Endothelial cell of umbilical vein (primary cell): ENCODE results near the gene PRSS33. TPM values are rescaled to one million over a fixed set of nuclear protein-coding genes. Genes with fewer than 3 reads are reported as not detected.

Source experiments
- BruUV-seq: library from RNA; stranded (reverse); fragments of 400-500 nt; replicated peaks from 2 replicates; lab custom pipeline; 2021; lab: Mats Ljungman, UMichigan
- CTCF ChIA-PET: fragments of 300-600, 350-600 bp; sonication (Branson Sonifier 250); formaldehyde crosslinking; loops from one replicate; lab custom pipeline; 2021; ENCODE audit warnings: antibody characterized with exemption, inconsistent platforms; lab: Charles Lee
- POLR2A ChIA-PET: fragments of 300-600, 350-600 bp; sonication (Branson Sonifier 250); formaldehyde crosslinking; loops from one replicate; lab custom pipeline; 2021; ENCODE audit warnings: antibody characterized with exemption, inconsistent platforms; lab: Charles Lee
- DNase-seq: peaks from one replicate; pipeline ENCODE4 v3.0.0-alpha.2; 2011; ENCODE audit warnings: low read depth, low spot score
- FAIRE-seq: peaks from 2 replicates; lab custom pipeline; 2011; peaks lifted over from hg19 to GRCh38; lab: Jason Lieb, UNC
- H2AFZ ChIP-seq: 2 replicates; pipeline ENCODE4 v1.6.0; 2012; ENCODE audit warnings: low read depth, low read length, control low read depth, inconsistent platforms
- H3K27ac ChIP-seq: 2 replicates; pipeline ENCODE4 v1.5.1; 2011; ENCODE audit warnings: low read depth, mild to moderate bottlenecking, control low read depth, low read length, moderate library complexity; ENCODE audit not compliant: insufficient read depth
- H3K27me3 ChIP-seq, 2 experiments: 2 replicates each; pipeline versions ENCODE4 v1.6.0 to v1.6.1; 2011; ENCODE audit warnings: low read length in 2 of 2, mixed read lengths in 1 of 2; ENCODE audit not compliant: control insufficient read depth in 2 of 2, insufficient read depth in 2 of 2
- H3K36me3 ChIP-seq, 2 experiments: 2 replicates in 1 of 2; 3 replicates in 1 of 2; pipeline ENCODE4 v1.5.1; 2011; ENCODE audit warnings: low read length in 2 of 2, mild to moderate bottlenecking in 1 of 2, moderate library complexity in 1 of 2; ENCODE audit not compliant: control insufficient read depth in 2 of 2, insufficient read depth in 2 of 2; ENCODE audit errors: extremely low read depth in 1 of 2
- H3K4me1 ChIP-seq: 3 replicates; pipeline ENCODE4 v1.5.1; 2011; ENCODE audit warnings: mild to moderate bottlenecking, low read length; ENCODE audit not compliant: control insufficient read depth, insufficient read depth; ENCODE audit errors: extremely low read depth
- H3K4me2 ChIP-seq: 2 replicates; pipeline ENCODE4 v1.6.1; 2011; ENCODE audit warnings: low read length, control low read depth, mixed read lengths; ENCODE audit not compliant: insufficient read depth
- H3K4me3 ChIP-seq, 3 experiments: fragments of 200-600 bp in 1 of 3; sonication (generic), shearing (Covaris generic) in 1 of 3; replicated peaks in 1 of 3; 2 replicates each; pipeline ENCODE4 v1.5.1; 2011 to 2016; ENCODE audit warnings: control low read depth in 3 of 3, low read length in 3 of 3, mild to moderate bottlenecking in 2 of 3, inconsistent platforms in 1 of 3, low read depth in 1 of 3, moderate library complexity in 1 of 3; ENCODE audit not compliant: insufficient read depth in 1 of 3
- H3K79me2 ChIP-seq: 2 replicates; pipeline ENCODE4 v1.6.0; 2012; ENCODE audit warnings: low read length, inconsistent platforms; ENCODE audit not compliant: control insufficient read depth, insufficient read depth
- H3K9ac ChIP-seq: replicated peaks from 2 replicates; pipeline ENCODE3; 2011; ENCODE audit warnings: low read length, control low read depth; ENCODE audit not compliant: insufficient read depth; ENCODE audit errors: extremely low read depth
- H3K9me1 ChIP-seq: replicated peaks from 3 replicates; pipeline ENCODE4 v1.6.0; 2011; ENCODE audit warnings: mild to moderate bottlenecking, low read length; ENCODE audit not compliant: control insufficient read depth, insufficient read depth; ENCODE audit errors: extremely low read depth
- H3K9me3 ChIP-seq: replicated peaks from 2 replicates; pipeline ENCODE4 v1.5.1; 2012; ENCODE audit warnings: low read length, inconsistent platforms; ENCODE audit not compliant: control insufficient read depth, insufficient read depth
- H4K20me1 ChIP-seq: replicated peaks from 2 replicates; pipeline ENCODE3; 2011; ENCODE audit warnings: mild to moderate bottlenecking, low read length; ENCODE audit not compliant: control insufficient read depth, insufficient read depth; ENCODE audit errors: extremely low read depth
- EZH2 ChIP-seq: IDR thresholded peaks from 2 replicates; pipeline ENCODE4 v1.6.1; 2012; ENCODE audit warnings: borderline replicate concordance, low read depth, mild to moderate bottlenecking, moderate library complexity, low read length, inconsistent platforms; ENCODE audit not compliant: severe bottlenecking
- FOS ChIP-seq: IDR thresholded peaks from 2 replicates; pipeline ENCODE4 v1.6.1; 2011; ENCODE audit warnings: mild to moderate bottlenecking, low read length, moderate library complexity, borderline replicate concordance; ENCODE audit not compliant: insufficient read depth
- GATA2 ChIP-seq: IDR thresholded peaks from 2 replicates; pipeline ENCODE4 v1.7.0; 2011; ENCODE audit warnings: low read depth, mild to moderate bottlenecking, moderate library complexity, mixed read lengths, low read length; ENCODE audit not compliant: insufficient read length, insufficient read depth
- JUN ChIP-seq: IDR thresholded peaks from 2 replicates; pipeline ENCODE4 v1.6.1; 2011; ENCODE audit warnings: borderline replicate concordance, low read depth; ENCODE audit not compliant: insufficient read length, insufficient read depth
- MYC ChIP-seq: IDR thresholded peaks from one replicate; pipeline ENCODE4 v1.6.1; 2011; ENCODE audit warnings: mild to moderate bottlenecking, low read depth, low read length
- POLR2A ChIP-seq: IDR thresholded peaks from 2 replicates; pipeline ENCODE4 v1.6.1; 2012; ENCODE audit warnings: low read depth, mild to moderate bottlenecking, control low read depth, low read length
- POLR2AphosphoS5 ChIP-seq: IDR thresholded peaks from 2 replicates; pipeline ENCODE4 v1.6.1; 2012; ENCODE audit warnings: low read depth, mild to moderate bottlenecking, control low read depth, low read length, moderate library complexity; ENCODE audit not compliant: insufficient read depth
- dilution Hi-C: fragments of 300-500 bp; cut with MboI; formaldehyde crosslinking; loops from one replicate; pipeline ENCODE4 v1.15.0; 2019; ENCODE audit warnings: low sequenced_read_pairs; ENCODE audit not compliant: extremely low pct_ligation_motif_present
- intact Hi-C: fragments of 100-400 bp; cut with micrococcal nuclease; formaldehyde crosslinking; loops from one replicate; pipeline ENCODE4 v1.10.0; 2022
- polyA plus RNA-seq, 4 experiments: library from polyadenylated mRNA; depleted of rRNA in 3 of 4; stranded (reverse) in 3 of 4; unstranded in 1 of 4; fragments of >200 nt; gene quantifications; 2 replicates each; pipeline versions ENCODE4 v1.2.1 to v1.2.3, GENCODE V29; 2011 to 2012; ENCODE audit warnings: missing spikeins in 1 of 4
- total RNA-seq: library from RNA; stranded (reverse); gene quantifications from 2 replicates; pipeline ENCODE4 v1.2.3, GENCODE V29; 2021
- TF ChIP-seq, protein P1 (sequence below): IDR thresholded peaks from 2 replicates; pipeline ENCODE4 v1.6.1; 2011; ENCODE audit not compliant: insufficient read depth, insufficient read length
- TF ChIP-seq, protein P2 (sequence below), 2 donors: IDR thresholded peaks; 1 replicate in 1 of 2; 2 replicates in 1 of 2; pipeline ENCODE4 v1.5.1; 2011; ENCODE audit warnings: low read length in 2 of 2, mild to moderate bottlenecking in 2 of 2, moderate library complexity in 2 of 2, control low read depth in 1 of 2, inconsistent platforms in 1 of 2, low read depth in 1 of 2; ENCODE audit not compliant: insufficient read depth in 1 of 2; ENCODE audit errors: extremely low read depth in 1 of 2

Gene PRSS33
- total and polyA plus RNA-seq, 2 donors (not counting 3 experiments of a cell fraction or from before 2014, with no cell fraction given): not detected

DNA sequence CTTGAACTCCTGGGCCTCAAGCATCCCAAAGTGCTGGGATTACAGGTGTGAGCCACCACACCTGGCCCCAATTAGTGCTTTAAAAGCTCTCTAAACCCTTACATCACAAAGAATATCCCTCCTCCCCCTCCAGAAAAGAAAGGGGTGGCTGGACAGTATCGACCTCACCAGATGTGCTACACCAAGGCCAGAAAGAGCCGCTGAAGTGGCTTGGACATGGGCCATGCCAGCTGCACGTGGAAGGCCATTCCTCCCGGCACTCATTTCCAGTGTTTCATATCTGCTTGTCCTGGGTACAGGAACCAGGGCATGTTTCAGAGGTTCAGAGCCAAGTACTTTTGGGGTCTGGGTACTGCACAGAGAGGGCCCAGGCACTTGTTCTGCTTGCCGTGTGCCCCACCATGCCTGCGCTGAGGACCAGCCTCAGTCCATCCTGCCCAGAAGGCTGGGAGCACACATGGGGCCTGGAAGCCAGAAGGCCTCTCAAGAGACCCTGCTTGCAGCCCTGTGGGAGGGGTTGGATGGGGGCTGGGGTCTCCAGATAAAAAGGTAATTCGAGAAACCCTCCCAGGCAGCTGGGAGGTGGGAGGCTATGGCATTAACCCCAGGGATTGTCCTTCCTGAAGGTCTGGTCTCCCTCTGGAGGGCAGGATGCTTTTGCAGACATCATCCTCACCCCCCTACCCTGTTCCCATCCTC is 38.5 kb downstream of the PRSS33 start:
- Histone ChIP-seq H3K79me2 (peaks cover 11% of the 10 kb centered on the region), H3K36me3 (no peaks in the 10 kb centered on the region), H2AFZ (no peak overlapping the region), H3K4me2 (no peak overlapping the region), H3K9ac (no peak overlapping the region), H3K27me3 (no peaks in the 10 kb centered on the region), H3K9me3 (no peaks in the 10 kb centered on the region), H3K27ac (no peak overlapping the region), H3K4me3 (no peak overlapping the region), H3K9me1 (no peaks in the 10 kb centered on the region), H3K4me1 (peaks cover 8% of the 10 kb centered on the region), H4K20me1 (peaks cover under 1% of the 10 kb centered on the region)
- TF ChIP-seq, protein P1, sequence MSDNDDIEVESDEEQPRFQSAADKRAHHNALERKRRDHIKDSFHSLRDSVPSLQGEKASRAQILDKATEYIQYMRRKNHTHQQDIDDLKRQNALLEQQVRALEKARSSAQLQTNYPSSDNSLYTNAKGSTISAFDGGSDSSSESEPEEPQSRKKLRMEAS: no peak
- no peak for TF ChIP-seq FOS
- no peak for TF ChIP-seq GATA2
- TF ChIP-seq, protein P2, sequence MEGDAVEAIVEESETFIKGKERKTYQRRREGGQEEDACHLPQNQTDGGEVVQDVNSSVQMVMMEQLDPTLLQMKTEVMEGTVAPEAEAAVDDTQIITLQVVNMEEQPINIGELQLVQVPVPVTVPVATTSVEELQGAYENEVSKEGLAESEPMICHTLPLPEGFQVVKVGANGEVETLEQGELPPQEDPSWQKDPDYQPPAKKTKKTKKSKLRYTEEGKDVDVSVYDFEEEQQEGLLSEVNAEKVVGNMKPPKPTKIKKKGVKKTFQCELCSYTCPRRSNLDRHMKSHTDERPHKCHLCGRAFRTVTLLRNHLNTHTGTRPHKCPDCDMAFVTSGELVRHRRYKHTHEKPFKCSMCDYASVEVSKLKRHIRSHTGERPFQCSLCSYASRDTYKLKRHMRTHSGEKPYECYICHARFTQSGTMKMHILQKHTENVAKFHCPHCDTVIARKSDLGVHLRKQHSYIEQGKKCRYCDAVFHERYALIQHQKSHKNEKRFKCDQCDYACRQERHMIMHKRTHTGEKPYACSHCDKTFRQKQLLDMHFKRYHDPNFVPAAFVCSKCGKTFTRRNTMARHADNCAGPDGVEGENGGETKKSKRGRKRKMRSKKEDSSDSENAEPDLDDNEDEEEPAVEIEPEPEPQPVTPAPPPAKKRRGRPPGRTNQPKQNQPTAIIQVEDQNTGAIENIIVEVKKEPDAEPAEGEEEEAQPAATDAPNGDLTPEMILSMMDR (IDR thresholded peaks at IDR 0.05; ENCODE audit: extremely low read depth in 1 of 2, insufficient read depth in 1 of 2, low read depth in 1 of 2, low read length in 2 of 2): no peak
- no peak for TF ChIP-seq POLR2A
- no peak for TF ChIP-seq POLR2AphosphoS5
- no peak for TF ChIP-seq EZH2
- no peak for TF ChIP-seq MYC
- TF ChIP-seq JUN: no peak
- FAIRE-seq (no peak), DNase-seq (no peak)
- dilution Hi-C loops: no loop called here
- ChIA-PET POLR2A (no interaction called here), CTCF (no interaction called here)
- intact Hi-C loops: no loop called here
- BruUV-seq: no TSS peak
